GM12892 (cell line): ENCODE results near the gene ASB3.

Experiments used
- POLR2A ChIP-seq: IDR thresholded peaks from 2 replicates; pipeline ENCODE4 v1.6.1; 2011; ENCODE audit warnings: low read depth, low read length, control low read depth
- POLR2AphosphoS5 ChIP-seq: IDR thresholded peaks from 2 replicates; pipeline ENCODE4 v1.6.1; 2011; ENCODE audit warnings: low read depth, low read length, control low read depth

- no peak for TF ChIP-seq POLR2A
- TF ChIP-seq POLR2AphosphoS5: no peak
Observed at GRCh38 chr2:53737091-53737490, 49.7 kb downstream of the ASB3 start.
